LNCaP clone FGC (cell line): ENCODE results near the gene EXOC1L.
A peak's percentile ranks its signal among the peaks of the same experiment; 100 is the strongest.

Source experiments
- DNase-seq: peaks from one replicate; pipeline ENCODE4 v3.0.0-alpha.2; 2011; ENCODE audit warnings: low read depth
- H3K4me3 ChIP-seq: 2 replicates; pipeline ENCODE4 v1.5.1; 2011; ENCODE audit warnings: mild to moderate bottlenecking, low read depth, low read length, control low read depth
- TF ChIP-seq, protein P1 (sequence below): IDR thresholded peaks from 2 replicates; pipeline ENCODE4 v1.5.1; 2012; ENCODE audit warnings: mild to moderate bottlenecking; ENCODE audit not compliant: control insufficient read depth, insufficient read depth; ENCODE audit errors: extremely low read depth

EXOC1L gene

DNA sequence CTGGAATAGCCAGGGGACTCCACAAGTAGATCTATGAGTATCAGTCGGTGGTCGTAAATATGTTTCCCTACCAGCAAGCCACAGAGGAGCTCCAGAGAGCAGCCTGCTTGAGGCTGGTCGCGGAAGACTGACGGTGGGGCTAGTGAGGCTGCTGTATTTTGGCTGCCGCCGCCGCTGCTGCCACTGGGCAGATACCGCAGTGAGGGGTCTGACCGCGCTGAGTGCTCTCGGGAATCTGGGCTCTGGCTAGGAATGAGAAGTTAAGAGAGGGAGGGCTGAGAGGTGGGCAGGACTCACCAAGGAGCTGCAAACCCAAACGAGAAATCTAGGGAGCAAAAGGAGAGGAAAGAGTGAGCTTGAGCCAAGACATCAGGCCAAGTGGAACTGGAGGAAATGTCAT, at the start of gene EXOC1L:
Gene EXOC1L, plus strand, starts transcription at position 157 of the 400 bp plus-strand sequence. Its CDS starts 237 bp downstream, at position 394.
- no peak within 1 kb of the TSS for H3K4me3 ChIP-seq
- TF ChIP-seq, protein P1, sequence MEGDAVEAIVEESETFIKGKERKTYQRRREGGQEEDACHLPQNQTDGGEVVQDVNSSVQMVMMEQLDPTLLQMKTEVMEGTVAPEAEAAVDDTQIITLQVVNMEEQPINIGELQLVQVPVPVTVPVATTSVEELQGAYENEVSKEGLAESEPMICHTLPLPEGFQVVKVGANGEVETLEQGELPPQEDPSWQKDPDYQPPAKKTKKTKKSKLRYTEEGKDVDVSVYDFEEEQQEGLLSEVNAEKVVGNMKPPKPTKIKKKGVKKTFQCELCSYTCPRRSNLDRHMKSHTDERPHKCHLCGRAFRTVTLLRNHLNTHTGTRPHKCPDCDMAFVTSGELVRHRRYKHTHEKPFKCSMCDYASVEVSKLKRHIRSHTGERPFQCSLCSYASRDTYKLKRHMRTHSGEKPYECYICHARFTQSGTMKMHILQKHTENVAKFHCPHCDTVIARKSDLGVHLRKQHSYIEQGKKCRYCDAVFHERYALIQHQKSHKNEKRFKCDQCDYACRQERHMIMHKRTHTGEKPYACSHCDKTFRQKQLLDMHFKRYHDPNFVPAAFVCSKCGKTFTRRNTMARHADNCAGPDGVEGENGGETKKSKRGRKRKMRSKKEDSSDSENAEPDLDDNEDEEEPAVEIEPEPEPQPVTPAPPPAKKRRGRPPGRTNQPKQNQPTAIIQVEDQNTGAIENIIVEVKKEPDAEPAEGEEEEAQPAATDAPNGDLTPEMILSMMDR = no peak
- no peak for DNase-seq

- no peak for DNase-seq
- TF ChIP-seq, protein P1 = no peak
- H3K4me3 ChIP-seq = no peak overlapping the region
Measured at GRCh38 chr4:55770662-55771061, 48.9 kb upstream of the EXOC1L start.

GRCh38 chr4:55781341-55781740, 38.2 kb upstream of the EXOC1L start:
- TF ChIP-seq, protein P1 = no peak
- DNase-seq = no peak
- no peak overlapping the region for H3K4me3 ChIP-seq

- no peak overlapping the region for H3K4me3 ChIP-seq
- TF ChIP-seq, protein P1 = no peak
- peak; percentile 19 for DNase-seq
Measured at GRCh38 chr4:55781812-55782211, 37.8 kb upstream of the EXOC1L start.

GRCh38 chr4:55783584-55783983, 36.0 kb upstream of the EXOC1L start:
- TF ChIP-seq, protein P1 = no peak
- DNase-seq = no peak
- no peak overlapping the region for H3K4me3 ChIP-seq

- DNase-seq = no peak
- H3K4me3 ChIP-seq = no peak overlapping the region
- TF ChIP-seq, protein P1 = no peak
Measured at GRCh38 chr4:55784747-55785146, 34.8 kb upstream of the EXOC1L start.

GRCh38 chr4:55791666-55792065, 27.9 kb upstream of the EXOC1L start:
- TF ChIP-seq, protein P1 = no peak
- no peak for DNase-seq
- no peak overlapping the region for H3K4me3 ChIP-seq
